ENCODE data around the gene POLR2C.

- no peak for TF ChIP-seq CTCF (conservative IDR thresholded peaks at IDR 0.05; ENCODE audit: low read length)
- TF ChIP-seq EZH2phosphoT487 (IDR thresholded peaks at IDR 0.05; ENCODE audit: borderline replicate concordance): no peak
Observed at GRCh38 chr16:57426356-57426755, 36.1 kb upstream of the POLR2C start.

Measured in Loucy (cell line).